Dermis blood vessel endothelial cell (primary cell): ENCODE data around the gene FRA10AC1. TPM values are rescaled to one million over a fixed set of nuclear protein-coding genes. Genes with fewer than 3 reads are reported as not detected.

Experiments used
- DNase-seq: peaks from one replicate; pipeline ENCODE4 v3.0.0; 2010
- total RNA-seq: library from RNA; depleted of rRNA; stranded (reverse); fragments of >200 nt; gene quantifications from 2 replicates; pipeline ENCODE4 v1.2.3, GENCODE V29; 2014

FRA10AC1 gene
- total RNA-seq, 1 donor from 2014 or later = 5.8 TPM

- no peak for DNase-seq
Measured at GRCh38 chr10:93629647-93630305, 72.6 kb downstream of the FRA10AC1 start.

- no peak for DNase-seq
Measured at GRCh38 chr10:93628858-93629257, 73.5 kb downstream of the FRA10AC1 start.

DNA sequence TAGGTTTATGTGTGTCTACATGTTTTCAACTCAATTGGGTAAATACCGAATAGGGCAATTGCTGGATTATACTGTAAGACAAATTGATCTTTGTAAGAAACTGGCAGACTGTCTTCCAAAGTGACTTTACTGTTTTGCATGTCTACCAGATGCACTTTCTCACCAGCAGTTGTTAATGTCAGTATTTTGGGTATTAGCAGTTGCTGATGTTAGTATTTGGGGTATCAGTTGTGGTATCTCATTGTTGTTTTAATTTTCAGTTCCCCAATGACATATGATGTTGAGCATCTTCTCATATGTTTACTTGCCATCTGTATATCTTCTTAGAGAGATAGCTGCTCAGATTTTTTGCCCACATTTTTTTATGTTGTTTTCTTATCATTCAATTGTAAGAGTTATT, 79.5 kb downstream of the FRA10AC1 start:
- DNase-seq = no peak

DNA sequence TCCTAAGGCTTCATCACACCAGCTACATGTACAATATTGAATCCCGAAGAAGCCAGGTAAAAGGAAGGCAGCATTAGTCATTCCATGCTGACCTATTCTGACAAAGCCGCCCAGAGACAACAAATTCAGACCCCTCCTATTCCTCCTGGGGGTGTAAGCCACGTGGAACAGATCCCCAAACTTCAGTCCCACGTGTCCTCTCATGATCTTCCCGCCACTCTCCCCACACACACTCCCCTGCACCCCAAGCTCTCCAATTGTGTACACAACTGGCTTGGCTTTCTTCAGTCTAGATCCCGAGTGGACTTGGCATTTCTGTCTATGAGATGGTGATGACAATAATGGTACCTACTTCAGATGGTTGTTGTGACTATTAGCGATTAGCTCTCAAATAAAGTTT, 81.5 kb downstream of the FRA10AC1 start:
- no peak for DNase-seq

Other genes starting within 250 kb of the FRA10AC1 start
- gene MYOF, start 220.3 kb downstream of the FRA10AC1 start, total RNA-seq = 190 and 467 TPM in 2 replicates
- gene CEP55, start 206.0 kb downstream of the FRA10AC1 start, total RNA-seq = 18.9 and 100 TPM in 2 replicates
- not detected in 2 replicates for gene FFAR4, start 135.9 kb downstream of the FRA10AC1 start, total RNA-seq
- not detected in 2 replicates for gene RBP4, start 101.4 kb downstream of the FRA10AC1 start, total RNA-seq
- not detected in 2 replicates for gene PDE6C, start 90.1 kb downstream of the FRA10AC1 start, total RNA-seq
- not detected in 2 replicates for gene LGI1, start 55.3 kb upstream of the FRA10AC1 start, total RNA-seq
- gene SLC35G1, start 191.4 kb upstream of the FRA10AC1 start, total RNA-seq = 4.6 and 5.3 TPM in 2 replicates